Measurements from ENCODE around the gene SACM1L. TPM values are rescaled to one million over a fixed set of nuclear protein-coding genes. Genes with fewer than 3 reads are reported as not detected.
A peak's percentile ranks its signal among the peaks of the same experiment; 100 is the strongest.

SACM1L gene
- total and polyA plus RNA-seq, 2 donors, result 47.2 to 58.3 TPM

- WGBS, result 22% methylated on average over 5 of the region's 5 CpGs
- H3K27ac ChIP-seq (ENCODE audit: low read depth in 1 of 2, low read length in 1 of 2), result peak overlapping the region; percentile 92 to 93
- peaks cover 17 to 31% of the 10 kb centered on the region in 2 donors for H3K4me1 ChIP-seq (ENCODE audit: control insufficient read depth in 2 of 2, insufficient read depth in 2 of 2, low read length in 2 of 2)
- H3K4me3 ChIP-seq (ENCODE audit: low read length in 2 of 2), result peak overlapping the region in 1 of 2 donors; percentile 2
- no peaks in the 10 kb centered on the region for H3K27me3 ChIP-seq (ENCODE audit: control insufficient read depth in 2 of 2, insufficient read depth in 1 of 2, low read length in 1 of 2)
- no peaks in the 10 kb centered on the region for H3K9me3 ChIP-seq (ENCODE audit: control insufficient read depth in 2 of 2, insufficient read depth in 1 of 2, low read length in 1 of 2)
- peak in 5 of 9 donors; percentile 58 to 89 (median 76) for DNase-seq (ENCODE audit: low read depth in 6 of 9, low spot score in 9 of 9)
- peaks cover 44 to 61% of the 10 kb centered on the region in 2 donors for H3K36me3 ChIP-seq (ENCODE audit: control insufficient read depth in 2 of 2, insufficient read depth in 2 of 2, low read length in 1 of 2)
Measured at GRCh38 chr3:45677033-45677446, 12.2 kb upstream of the SACM1L start.

- Histone ChIP-seq H3K27me3 (ENCODE audit: control insufficient read depth in 2 of 2, insufficient read depth in 1 of 2, low read length in 1 of 2) (no peaks in the 10 kb centered on the region), H3K36me3 (ENCODE audit: control insufficient read depth in 2 of 2, insufficient read depth in 2 of 2, low read length in 1 of 2) (peaks cover 36 to 55% of the 10 kb centered on the region in 2 donors), H3K4me3 (ENCODE audit: low read length in 2 of 2) (no peak overlapping the region), H3K9me3 (ENCODE audit: control insufficient read depth in 2 of 2, insufficient read depth in 1 of 2, low read length in 1 of 2) (peaks cover 0 to 2% of the 10 kb centered on the region in 2 donors), H3K4me1 (ENCODE audit: control insufficient read depth in 2 of 2, insufficient read depth in 2 of 2, low read length in 2 of 2) (peaks cover 17 to 31% of the 10 kb centered on the region in 2 donors), H3K27ac (ENCODE audit: low read depth in 1 of 2, low read length in 1 of 2) (peak overlapping the region in 1 of 2 donors; percentile 92)
- WGBS, result 96% methylated on average over 10 of the region's 10 CpGs
- DNase-seq (ENCODE audit: low read depth in 6 of 9, low spot score in 9 of 9), result no peak
Measured at GRCh38 chr3:45677841-45678240, 11.4 kb upstream of the SACM1L start.

- peaks cover 17 to 31% of the 10 kb centered on the region in 2 donors for H3K4me1 ChIP-seq (ENCODE audit: control insufficient read depth in 2 of 2, insufficient read depth in 2 of 2, low read length in 2 of 2)
- WGBS, result 38% methylated on average over 8 of the region's 8 CpGs
- H3K36me3 ChIP-seq (ENCODE audit: control insufficient read depth in 2 of 2, insufficient read depth in 2 of 2, low read length in 1 of 2), result peaks cover 21 to 41% of the 10 kb centered on the region in 2 donors
- H3K27me3 ChIP-seq (ENCODE audit: control insufficient read depth in 2 of 2, insufficient read depth in 1 of 2, low read length in 1 of 2), result no peaks in the 10 kb centered on the region
- DNase-seq (ENCODE audit: low read depth in 6 of 9, low spot score in 9 of 9), result peak in 2 of 9 donors; percentile 15 to 38
- peaks cover 0 to 4% of the 10 kb centered on the region in 2 donors for H3K9me3 ChIP-seq (ENCODE audit: control insufficient read depth in 2 of 2, insufficient read depth in 1 of 2, low read length in 1 of 2)
- no peak overlapping the region for H3K4me3 ChIP-seq (ENCODE audit: low read length in 2 of 2)
- H3K27ac ChIP-seq (ENCODE audit: low read depth in 1 of 2, low read length in 1 of 2), result peak overlapping the region in 1 of 2 donors; percentile 34
Measured at GRCh38 chr3:45679805-45680204, 9.4 kb upstream of the SACM1L start.

- peaks cover 17 to 28% of the 10 kb centered on the region in 2 donors for H3K4me1 ChIP-seq (ENCODE audit: control insufficient read depth in 2 of 2, insufficient read depth in 2 of 2, low read length in 2 of 2)
- H3K27me3 ChIP-seq (ENCODE audit: control insufficient read depth in 2 of 2, insufficient read depth in 1 of 2, low read length in 1 of 2), result no peaks in the 10 kb centered on the region
- no peak overlapping the region for H3K27ac ChIP-seq (ENCODE audit: low read depth in 1 of 2, low read length in 1 of 2)
- no peak overlapping the region for H3K4me3 ChIP-seq (ENCODE audit: low read length in 2 of 2)
- DNase-seq (ENCODE audit: low read depth in 6 of 9, low spot score in 9 of 9), result no peak
- H3K9me3 ChIP-seq (ENCODE audit: control insufficient read depth in 2 of 2, insufficient read depth in 1 of 2, low read length in 1 of 2), result peaks cover 0 to 4% of the 10 kb centered on the region in 2 donors
- H3K36me3 ChIP-seq (ENCODE audit: control insufficient read depth in 2 of 2, insufficient read depth in 2 of 2, low read length in 1 of 2), result peaks cover 19 to 36% of the 10 kb centered on the region in 2 donors
- WGBS, result 98% methylated on average over 1 of the region's 1 CpG
Measured at GRCh38 chr3:45681221-45681620, 8.0 kb upstream of the SACM1L start.

- over 99% methylated on average over 3 of the region's 3 CpGs for WGBS
- no peak for DNase-seq (ENCODE audit: low read depth in 6 of 9, low spot score in 9 of 9)
Measured at GRCh38 chr3:45681846-45682245, 7.3 kb upstream of the SACM1L start.

GRCh38 chr3:45682311-45682710 is 6.9 kb upstream of the SACM1L start:
- no peak overlapping the region for H3K27ac ChIP-seq (ENCODE audit: low read depth in 1 of 2, low read length in 1 of 2)
- no peak for DNase-seq (ENCODE audit: low read depth in 6 of 9, low spot score in 9 of 9)
- H3K4me3 ChIP-seq (ENCODE audit: low read length in 2 of 2), result no peak overlapping the region
- H3K36me3 ChIP-seq (ENCODE audit: control insufficient read depth in 2 of 2, insufficient read depth in 2 of 2, low read length in 1 of 2), result peaks cover 19 to 36% of the 10 kb centered on the region in 2 donors
- WGBS, result 100% methylated on average over 2 of the region's 2 CpGs
- no peaks in the 10 kb centered on the region for H3K27me3 ChIP-seq (ENCODE audit: control insufficient read depth in 2 of 2, insufficient read depth in 1 of 2, low read length in 1 of 2)
- H3K4me1 ChIP-seq (ENCODE audit: control insufficient read depth in 2 of 2, insufficient read depth in 2 of 2, low read length in 2 of 2), result peaks cover 6 to 17% of the 10 kb centered on the region in 2 donors
- H3K9me3 ChIP-seq (ENCODE audit: control insufficient read depth in 2 of 2, insufficient read depth in 1 of 2, low read length in 1 of 2), result peaks cover 0 to 4% of the 10 kb centered on the region in 2 donors

More at GRCh38 chr3:45681846-45682245, 7.3 kb upstream of the SACM1L start:
- Histone ChIP-seq H3K9me3 (ENCODE audit: control insufficient read depth in 2 of 2, insufficient read depth in 1 of 2, low read length in 1 of 2) (peaks cover 0 to 4% of the 10 kb centered on the region in 2 donors), H3K27ac (ENCODE audit: low read depth in 1 of 2, low read length in 1 of 2) (no peak overlapping the region), H3K27me3 (ENCODE audit: control insufficient read depth in 2 of 2, insufficient read depth in 1 of 2, low read length in 1 of 2) (no peaks in the 10 kb centered on the region), H3K4me1 (ENCODE audit: control insufficient read depth in 2 of 2, insufficient read depth in 2 of 2, low read length in 2 of 2) (peaks cover 11 to 22% of the 10 kb centered on the region in 2 donors), H3K36me3 (ENCODE audit: control insufficient read depth in 2 of 2, insufficient read depth in 2 of 2, low read length in 1 of 2) (peaks cover 19 to 36% of the 10 kb centered on the region in 2 donors), H3K4me3 (ENCODE audit: low read length in 2 of 2) (no peak overlapping the region)

- Histone ChIP-seq H3K4me3 (ENCODE audit: low read length in 2 of 2) (no peak overlapping the region), H3K36me3 (ENCODE audit: control insufficient read depth in 2 of 2, insufficient read depth in 2 of 2, low read length in 1 of 2) (peaks cover 19 to 32% of the 10 kb centered on the region in 2 donors), H3K9me3 (ENCODE audit: control insufficient read depth in 2 of 2, insufficient read depth in 1 of 2, low read length in 1 of 2) (peaks cover 0 to 4% of the 10 kb centered on the region in 2 donors), H3K27me3 (ENCODE audit: control insufficient read depth in 2 of 2, insufficient read depth in 1 of 2, low read length in 1 of 2) (no peaks in the 10 kb centered on the region), H3K27ac (ENCODE audit: low read depth in 1 of 2, low read length in 1 of 2) (no peak overlapping the region), H3K4me1 (ENCODE audit: control insufficient read depth in 2 of 2, insufficient read depth in 2 of 2, low read length in 2 of 2) (peaks cover 3 to 16% of the 10 kb centered on the region in 2 donors)
- WGBS, result 78% methylated on average over 5 of the region's 5 CpGs
- DNase-seq (ENCODE audit: low read depth in 6 of 9, low spot score in 9 of 9), result no peak
Measured at GRCh38 chr3:45682786-45683185, 6.4 kb upstream of the SACM1L start.

GRCh38 chr3:45683417-45684326 is 5.5 kb upstream of the SACM1L start:
- Histone ChIP-seq H3K36me3 (ENCODE audit: control insufficient read depth in 2 of 2, insufficient read depth in 2 of 2, low read length in 1 of 2) (peaks cover 10 to 23% of the 10 kb centered on the region in 2 donors), H3K27me3 (ENCODE audit: control insufficient read depth in 2 of 2, insufficient read depth in 1 of 2, low read length in 1 of 2) (no peaks in the 10 kb centered on the region), H3K9me3 (ENCODE audit: control insufficient read depth in 2 of 2, insufficient read depth in 1 of 2, low read length in 1 of 2) (peaks cover 0 to 4% of the 10 kb centered on the region in 2 donors), H3K4me3 (ENCODE audit: low read length in 2 of 2) (no peak overlapping the region), H3K4me1 (ENCODE audit: control insufficient read depth in 2 of 2, insufficient read depth in 2 of 2, low read length in 2 of 2) (peaks cover 5 to 16% of the 10 kb centered on the region in 2 donors), H3K27ac (ENCODE audit: low read depth in 1 of 2, low read length in 1 of 2) (no peak overlapping the region)
- DNase-seq (ENCODE audit: low read depth in 6 of 9, low spot score in 9 of 9), result no peak
- 93% methylated on average over 13 of the region's 13 CpGs for WGBS

- peaks cover 7 to 16% of the 10 kb centered on the region in 2 donors for H3K36me3 ChIP-seq (ENCODE audit: control insufficient read depth in 2 of 2, insufficient read depth in 2 of 2, low read length in 1 of 2)
- H3K27ac ChIP-seq (ENCODE audit: low read depth in 1 of 2, low read length in 1 of 2), result no peak overlapping the region
- H3K4me3 ChIP-seq (ENCODE audit: low read length in 2 of 2), result no peak overlapping the region
- 92% methylated on average over 12 of the region's 12 CpGs for WGBS
- peaks cover 5 to 15% of the 10 kb centered on the region in 2 donors for H3K4me1 ChIP-seq (ENCODE audit: control insufficient read depth in 2 of 2, insufficient read depth in 2 of 2, low read length in 2 of 2)
- H3K9me3 ChIP-seq (ENCODE audit: control insufficient read depth in 2 of 2, insufficient read depth in 1 of 2, low read length in 1 of 2), result peaks cover 0 to 4% of the 10 kb centered on the region in 2 donors
- no peak for DNase-seq (ENCODE audit: low read depth in 6 of 9, low spot score in 9 of 9)
- no peaks in the 10 kb centered on the region for H3K27me3 ChIP-seq (ENCODE audit: control insufficient read depth in 2 of 2, insufficient read depth in 1 of 2, low read length in 1 of 2)
Measured at GRCh38 chr3:45684327-45684892, 4.8 kb upstream of the SACM1L start.

Data from thymus (tissue), 11 donors.